ENCODE results near the gene SYCE1.
"Not testable (repeated sequence)": the region's sequence is repeated elsewhere in the genome, so short reads cannot be mapped to it uniquely, and the experiment has no call there.

The SYCE1 gene

GRCh38 chr10:133592716-133593115 lies 27.3 kb upstream of the SYCE1 start:
- no peak overlapping the region for H3K4me3 ChIP-seq (ENCODE audit: low read depth, low read length)
- TF ChIP-seq CTCF (IDR thresholded peaks at IDR 0.05; ENCODE audit: insufficient read depth, low read depth, low read length, missing control alignments): no peak

GRCh38 chr10:133590970-133591359 lies 25.6 kb upstream of the SYCE1 start:
- no peak for TF ChIP-seq CTCF (IDR thresholded peaks at IDR 0.05; ENCODE audit: insufficient read depth, low read depth, low read length, missing control alignments)
- DNase-seq (ENCODE audit: low read depth): no peak
- H3K4me3 ChIP-seq (ENCODE audit: low read depth, low read length): no peak overlapping the region

More at GRCh38 chr10:133592716-133593115, 27.3 kb upstream of the SYCE1 start:
- no peak for DNase-seq (ENCODE audit: low read depth)

- DNase-seq (ENCODE audit: low read depth): no peak
- H3K4me3 ChIP-seq (ENCODE audit: low read depth, low read length): no peak overlapping the region
- no peak for TF ChIP-seq CTCF (IDR thresholded peaks at IDR 0.05; ENCODE audit: insufficient read depth, low read depth, low read length, missing control alignments)
Observed at GRCh38 chr10:133590226-133590969, 25.0 kb upstream of the SYCE1 start.

GRCh38 chr10:133577037-133577436 lies 11.7 kb upstream of the SYCE1 start:
- H3K4me3 ChIP-seq (ENCODE audit: low read depth, low read length); DNase-seq (ENCODE audit: low read depth): not testable (repeated sequence)

- not testable (repeated sequence) for DNase-seq (ENCODE audit: low read depth); H3K4me3 ChIP-seq (ENCODE audit: low read depth, low read length)
Observed at GRCh38 chr10:133573460-133573859, 8.1 kb upstream of the SYCE1 start.

- H3K4me3 ChIP-seq (ENCODE audit: low read depth, low read length); DNase-seq (ENCODE audit: low read depth): not testable (repeated sequence)
Observed at GRCh38 chr10:133572055-133572454, 6.7 kb upstream of the SYCE1 start.

GRCh38 chr10:133569801-133570200 lies 4.4 kb upstream of the SYCE1 start:
- H3K4me3 ChIP-seq (ENCODE audit: low read depth, low read length); DNase-seq (ENCODE audit: low read depth): not testable (repeated sequence)

GRCh38 chr10:133568831-133569527 lies 3.6 kb upstream of the SYCE1 start:
- DNase-seq (ENCODE audit: low read depth); H3K4me3 ChIP-seq (ENCODE audit: low read depth, low read length): not testable (repeated sequence)

GRCh38 chr10:133568287-133568614 lies 2.9 kb upstream of the SYCE1 start:
- no peak overlapping the region for H3K4me3 ChIP-seq (ENCODE audit: low read depth, low read length)
- no peak for TF ChIP-seq CTCF (IDR thresholded peaks at IDR 0.05; ENCODE audit: insufficient read depth, low read depth, low read length, missing control alignments)
- DNase-seq (ENCODE audit: low read depth): no peak

Measured in GM12865 (cell line).